GM21825 (cell line): ENCODE data around the gene SSRP1.

Experiments used
- ATAC-seq: cut with Tn5 transposase; IDR thresholded peaks from one replicate; pipeline ENCODE4 v1.9.1; 2021; ENCODE audit warnings: mild to moderate bottlenecking, moderate library complexity; ENCODE audit not compliant: unreplicated experiment

The SSRP1 gene

GRCh38 chr11:57318178-57318577 lies 17.5 kb downstream of the SSRP1 start:
- no peak for ATAC-seq

- ATAC-seq = no peak
These were observed 19.7 kb downstream of the SSRP1 start for GRCh38 chr11:57316017-57316416.

GRCh38 chr11:57315491-57315890 lies 20.2 kb downstream of the SSRP1 start:
- no peak for ATAC-seq

- ATAC-seq = no peak
These were observed 21.3 kb downstream of the SSRP1 start for GRCh38 chr11:57314221-57314973.

- no peak for ATAC-seq
These were observed 21.9 kb downstream of the SSRP1 start for GRCh38 chr11:57313788-57314135.

- no peak for ATAC-seq
These were observed 22.5 kb downstream of the SSRP1 start for GRCh38 chr11:57313071-57313787.

GRCh38 chr11:57312511-57313021 lies 23.1 kb downstream of the SSRP1 start:
- no peak for ATAC-seq

GRCh38 chr11:57311109-57311936 lies 24.4 kb downstream of the SSRP1 start:
- peak; percentile 98 for ATAC-seq

- ATAC-seq = no peak
These were observed 25.0 kb downstream of the SSRP1 start for GRCh38 chr11:57310630-57311086.

- no peak for ATAC-seq
These were observed 25.6 kb downstream of the SSRP1 start for GRCh38 chr11:57310091-57310490.

- ATAC-seq = no peak
These were observed 26.3 kb downstream of the SSRP1 start for GRCh38 chr11:57309106-57310059.

- ATAC-seq = no peak
These were observed 27.1 kb downstream of the SSRP1 start for GRCh38 chr11:57308426-57309060.

GRCh38 chr11:57307666-57308270 lies 27.9 kb downstream of the SSRP1 start:
- no peak for ATAC-seq

GRCh38 chr11:57306940-57307565 lies 28.6 kb downstream of the SSRP1 start:
- no peak for ATAC-seq

GRCh38 chr11:57306161-57306876 lies 29.4 kb downstream of the SSRP1 start:
- no peak for ATAC-seq

GRCh38 chr11:57305523-57305922 lies 30.2 kb downstream of the SSRP1 start:
- ATAC-seq = no peak

- no peak for ATAC-seq
These were observed 31.6 kb downstream of the SSRP1 start for GRCh38 chr11:57303990-57304579.
